ENCODE data around the gene FABP7. TPM values are rescaled to one million over a fixed set of nuclear protein-coding genes. Genes with fewer than 3 reads are reported as not detected.

The FABP7 gene
- total RNA-seq, 1 donor from 2014 or later: not detected

DNA sequence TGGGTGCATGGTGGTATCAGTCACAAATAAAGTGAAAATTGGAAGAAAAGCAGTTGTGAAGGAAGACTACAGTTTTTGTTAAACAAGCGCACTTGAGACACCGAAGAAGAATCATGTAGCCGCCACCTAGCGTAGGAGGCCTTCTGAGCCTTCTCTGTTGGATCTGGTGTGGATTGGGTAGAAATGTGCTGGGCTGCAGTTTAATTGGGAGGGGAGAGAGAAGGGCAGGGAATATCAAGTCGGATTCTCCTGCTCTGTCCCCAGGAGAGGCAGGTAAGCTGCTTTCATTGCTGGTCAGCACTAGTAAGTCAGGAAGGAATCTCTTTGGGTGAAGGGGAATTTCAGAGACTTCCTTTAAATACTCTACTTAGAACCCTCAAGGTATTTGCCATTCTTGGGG is 1.2 kb upstream of the FABP7 start:
- DNase-seq: no peak
- no peak for TF ChIP-seq CTCF (IDR thresholded peaks at IDR 0.05; ENCODE audit: borderline replicate concordance)
- H3K36me3 ChIP-seq: no peaks in the 10 kb centered on the region
- intact Hi-C loops (cut with micrococcal nuclease): no loop called here
- peaks cover 27% of the 10 kb centered on the region for H3K27me3 ChIP-seq (ENCODE audit: low read depth)
- no peaks in the 10 kb centered on the region for H3K4me1 ChIP-seq
- H3K27ac ChIP-seq (replicated peaks): no peak overlapping the region
- no peak overlapping the region for H3K4me3 ChIP-seq
- no peaks in the 10 kb centered on the region for H3K9me3 ChIP-seq (replicated peaks)

GRCh38 chr6:122778985-122779661 is 393 bp upstream of the FABP7 start:
- no peak for DNase-seq
- intact Hi-C loops (cut with micrococcal nuclease): no loop called here
- Histone ChIP-seq H3K9me3 (replicated peaks) (no peaks in the 10 kb centered on the region), H3K27me3 (ENCODE audit: low read depth) (peaks cover 27% of the 10 kb centered on the region), H3K4me1 (no peaks in the 10 kb centered on the region), H3K4me3 (no peak overlapping the region), H3K27ac (replicated peaks) (no peak overlapping the region), H3K36me3 (no peaks in the 10 kb centered on the region)
- TF ChIP-seq CTCF (IDR thresholded peaks at IDR 0.05; ENCODE audit: borderline replicate concordance): no peak

GRCh38 chr6:122780114-122780513 is 598 bp downstream of the FABP7 start:
- no peak overlapping the region for H3K4me3 ChIP-seq
- H3K27me3 ChIP-seq (ENCODE audit: low read depth): peaks cover 27% of the 10 kb centered on the region
- intact Hi-C loops (cut with micrococcal nuclease): no loop called here
- no peaks in the 10 kb centered on the region for H3K4me1 ChIP-seq
- H3K9me3 ChIP-seq (replicated peaks): no peaks in the 10 kb centered on the region
- TF ChIP-seq CTCF (IDR thresholded peaks at IDR 0.05; ENCODE audit: borderline replicate concordance): no peak
- no peak for DNase-seq
- H3K27ac ChIP-seq (replicated peaks): no peak overlapping the region
- H3K36me3 ChIP-seq: no peaks in the 10 kb centered on the region

GRCh38 chr6:122781716-122782115 is 2.2 kb downstream of the FABP7 start:
- TF ChIP-seq CTCF (IDR thresholded peaks at IDR 0.05; ENCODE audit: borderline replicate concordance): no peak
- H3K27me3 ChIP-seq (ENCODE audit: low read depth): peaks cover 27% of the 10 kb centered on the region
- H3K36me3 ChIP-seq: no peaks in the 10 kb centered on the region
- DNase-seq: no peak
- no peaks in the 10 kb centered on the region for H3K4me1 ChIP-seq
- no peak overlapping the region for H3K27ac ChIP-seq (replicated peaks)
- no peak overlapping the region for H3K4me3 ChIP-seq
- intact Hi-C loops (cut with micrococcal nuclease): no loop called here
- no peaks in the 10 kb centered on the region for H3K9me3 ChIP-seq (replicated peaks)

DNA sequence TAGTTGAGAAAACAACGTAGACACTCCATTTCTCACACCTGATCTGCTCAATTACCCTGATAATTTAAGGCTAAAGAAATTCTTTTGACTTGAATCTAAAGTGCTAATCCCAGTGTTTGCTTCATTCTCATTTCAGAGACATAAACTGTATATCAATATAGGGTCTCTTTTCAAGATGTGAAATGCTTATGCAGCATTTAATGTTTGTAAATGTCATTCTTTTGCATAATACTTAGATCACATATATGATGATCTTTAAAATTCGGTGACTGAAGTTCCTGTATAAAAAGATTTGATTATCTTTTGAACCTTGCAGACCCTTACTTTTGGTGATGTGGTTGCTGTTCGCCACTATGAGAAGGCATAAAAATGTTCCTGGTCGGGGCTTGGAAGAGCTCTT is 3.9 kb downstream of the FABP7 start:
- TF ChIP-seq CTCF (IDR thresholded peaks at IDR 0.05; ENCODE audit: borderline replicate concordance): no peak
- peaks cover 2% of the 10 kb centered on the region for H3K4me1 ChIP-seq
- no peaks in the 10 kb centered on the region for H3K9me3 ChIP-seq (replicated peaks)
- peaks cover 27% of the 10 kb centered on the region for H3K27me3 ChIP-seq (ENCODE audit: low read depth)
- no peaks in the 10 kb centered on the region for H3K36me3 ChIP-seq
- intact Hi-C loops (cut with micrococcal nuclease): no loop called here
- DNase-seq: no peak
- no peak overlapping the region for H3K27ac ChIP-seq (replicated peaks)
- H3K4me3 ChIP-seq: no peak overlapping the region
